Breast epithelium (tissue), 4 donors: Measurements from ENCODE around the gene TMEM203. TPM values are rescaled to one million over a fixed set of nuclear protein-coding genes. Genes with fewer than 3 reads are reported as not detected.

Experiments used
- DNase-seq, 2 donors: peaks; one replicate each; pipeline ENCODE4 v3.0.0-alpha.2; 2019; ENCODE audit warnings: low spot score in 2 of 2
- H3K27ac ChIP-seq, 2 donors: fragments of 200-600 bp; sonication (generic) in 1 of 2; one replicate each; pipeline ENCODE4 v1.5.1; 2016 to 2019; ENCODE audit warnings: mild to moderate bottlenecking in 1 of 2
- H3K27me3 ChIP-seq, 2 donors: fragments of 200-600 bp; sonication (generic) in 1 of 2; one replicate each; pipeline versions ENCODE4 v1.5.1 to v1.6.0; 2017 to 2019; ENCODE audit warnings: control low read depth in 1 of 2, mild to moderate bottlenecking in 1 of 2
- H3K36me3 ChIP-seq: fragments of 200-600 bp; one replicate; pipeline ENCODE4 v1.5.1; 2019
- H3K4me1 ChIP-seq, 2 donors: fragments of 200-600 bp; sonication (generic); one replicate each; pipeline ENCODE4 v1.5.1; 2016 to 2019; ENCODE audit warnings: control low read depth in 1 of 2
- H3K4me3 ChIP-seq, 3 donors: fragments of 200-600 bp; sonication (generic); 1 replicate in 2 of 3; 2 replicates in 1 of 3; pipeline ENCODE4 v1.5.1; 2016 to 2019; ENCODE audit warnings: mild to moderate bottlenecking in 3 of 3, moderate library complexity in 2 of 3
- H3K9me3 ChIP-seq, 2 donors: fragments of 200-600 bp; sonication (generic) in 1 of 2; one replicate each; pipeline ENCODE4 v1.5.1; 2016 to 2019; ENCODE audit warnings: control low read depth in 1 of 2
- CTCF ChIP-seq, 3 donors: fragments of 450-650 bp; IDR thresholded peaks; one replicate each; pipeline ENCODE4 v1.5.1; 2016 to 2017; ENCODE audit warnings: antibody characterized with exemption in 3 of 3, mild to moderate bottlenecking in 3 of 3, moderate library complexity in 3 of 3
- POLR2A ChIP-seq: fragments of 450-650 bp; IDR thresholded peaks from one replicate; pipeline ENCODE4 v1.6.1; 2016; ENCODE audit warnings: antibody characterized with exemption, mild to moderate bottlenecking, moderate library complexity
- POLR2AphosphoS5 ChIP-seq, 3 donors: sonication (generic); formaldehyde crosslinking; IDR thresholded peaks; one replicate each; pipeline ENCODE4 v1.6.1; 2017; ENCODE audit warnings: antibody characterized with exemption in 3 of 3
- intact Hi-C: fragments of 100-400 bp; cut with DNase I; formaldehyde crosslinking; loops from one replicate; pipeline ENCODE4 v1.15.1; 2023; ENCODE audit warnings: low total_unique reads
- total RNA-seq, 3 donors: library from RNA; depleted of rRNA; stranded (reverse); fragments of >200 nt; gene quantifications; one replicate each; pipeline ENCODE4 v1.1.0, GENCODE V29; 2016

Gene TMEM203
- total RNA-seq, 3 donors from 2014 or later = 26.5 to 36.6 (median 26.6) TPM

DNA sequence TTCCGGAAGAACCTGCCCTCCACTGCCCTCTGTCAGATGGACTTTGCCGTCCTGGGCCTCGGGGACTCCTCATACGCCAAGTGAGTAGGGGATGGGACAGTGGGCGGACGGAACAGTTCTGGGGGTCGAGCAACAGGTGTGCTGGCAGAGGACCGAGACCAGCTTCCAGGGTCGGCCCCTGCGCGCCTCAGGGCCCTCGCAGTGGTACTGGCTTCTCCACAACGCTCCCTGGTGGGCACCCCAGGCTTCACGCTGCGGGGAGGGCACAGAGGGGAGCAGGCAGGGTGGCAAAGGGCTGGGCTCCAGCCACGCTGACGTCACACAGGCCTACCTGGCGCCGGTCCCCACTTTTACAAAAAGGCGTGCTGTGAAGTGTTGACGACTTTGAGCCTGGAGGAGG lies 7.1 kb upstream of the TMEM203 start:
- H3K36me3 ChIP-seq = no peaks in the 10 kb centered on the region
- TF ChIP-seq POLR2A (no peak), POLR2AphosphoS5 (IDR thresholded peaks at IDR 0.05) (no peak), CTCF (IDR thresholded peaks at IDR 0.05) (no peak)
- H3K4me3 ChIP-seq = peak overlapping the region in 2 of 3 donors; percentile 19 to 48

GRCh38 chr9:137211532-137211931 lies 6.1 kb upstream of the TMEM203 start:
- intact Hi-C loops = no loop called here
- H3K27ac ChIP-seq = no peak overlapping the region
- TF ChIP-seq POLR2AphosphoS5 (IDR thresholded peaks at IDR 0.05) (no peak), POLR2A (no peak), CTCF (IDR thresholded peaks at IDR 0.05) (no peak)
- no peak overlapping the region for H3K4me3 ChIP-seq
- peaks cover 1 to 6% of the 10 kb centered on the region in 2 donors for H3K4me1 ChIP-seq
- H3K27me3 ChIP-seq = no peaks in the 10 kb centered on the region
- no peaks in the 10 kb centered on the region for H3K9me3 ChIP-seq
- DNase-seq = no peak
- no peaks in the 10 kb centered on the region for H3K36me3 ChIP-seq

More for the DNA sequence above, 7.1 kb upstream of the TMEM203 start:
- peaks cover 0 to 8% of the 10 kb centered on the region in 2 donors for H3K4me1 ChIP-seq
- no peak for DNase-seq
- no peaks in the 10 kb centered on the region for H3K9me3 ChIP-seq
- intact Hi-C loops = no loop called here
- H3K27ac ChIP-seq = no peak overlapping the region
- no peaks in the 10 kb centered on the region for H3K27me3 ChIP-seq

DNA sequence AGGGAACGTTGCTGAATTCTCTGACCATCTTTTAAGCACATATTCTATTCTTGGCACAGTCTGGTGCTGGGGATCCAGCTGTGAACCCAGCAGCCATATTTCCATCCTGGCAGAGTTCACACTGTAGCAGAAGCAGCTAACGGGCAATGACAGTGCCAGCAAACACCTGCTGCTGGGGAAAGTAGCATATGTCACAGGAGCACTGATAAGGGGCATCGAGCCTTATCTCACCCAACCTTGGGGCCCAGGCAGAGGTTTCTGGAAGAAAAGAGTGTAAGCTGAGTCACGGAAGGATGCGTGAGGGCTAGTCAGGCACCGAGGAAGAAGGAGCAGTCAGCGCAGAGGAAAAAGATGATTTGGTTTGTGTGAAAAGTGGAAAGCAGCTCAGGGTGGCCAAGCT lies 1.2 kb upstream of the TMEM203 start:
- no peaks in the 10 kb centered on the region for H3K27me3 ChIP-seq
- TF ChIP-seq POLR2A (no peak), POLR2AphosphoS5 (IDR thresholded peaks at IDR 0.05) (no peak), CTCF (IDR thresholded peaks at IDR 0.05) (no peak)
- H3K36me3 ChIP-seq = no peaks in the 10 kb centered on the region
- peaks cover 13 to 29% of the 10 kb centered on the region in 2 donors for H3K4me1 ChIP-seq
- DNase-seq = no peak
- H3K27ac ChIP-seq = no peak overlapping the region
- H3K9me3 ChIP-seq = no peaks in the 10 kb centered on the region
- peak overlapping the region in 2 of 3 donors; percentile 95 to 98 for H3K4me3 ChIP-seq
- intact Hi-C loops = loop anchor here (5.0 kb wide), 1 partner anchor 709 kb away; no protein-coding TSS in a partner anchor

GRCh38 chr9:137204731-137205125 lies 720 bp downstream of the TMEM203 start:
- H3K27me3 ChIP-seq = no peaks in the 10 kb centered on the region
- H3K4me1 ChIP-seq = peaks cover 15 to 29% of the 10 kb centered on the region in 2 donors

GRCh38 chr9:137202966-137203365 lies 2.5 kb downstream of the TMEM203 start:
- Histone ChIP-seq H3K9me3 (no peaks in the 10 kb centered on the region), H3K36me3 (no peaks in the 10 kb centered on the region), H3K27me3 (no peaks in the 10 kb centered on the region), H3K4me3 (no peak overlapping the region), H3K27ac (no peak overlapping the region), H3K4me1 (peaks cover 19 to 45% of the 10 kb centered on the region in 2 donors)
- intact Hi-C loops = no loop called here
- no peak for DNase-seq
- TF ChIP-seq CTCF (IDR thresholded peaks at IDR 0.05) = no peak
- no peak for TF ChIP-seq POLR2AphosphoS5 (IDR thresholded peaks at IDR 0.05)
- no peak for TF ChIP-seq POLR2A

More at GRCh38 chr9:137204731-137205125, 720 bp downstream of the TMEM203 start:
- no peak for DNase-seq
- peak overlapping the region; percentile 95 to 98 (median 98) for H3K4me3 ChIP-seq
- intact Hi-C loops = loop anchor here (5.0 kb wide), 1 partner anchor 707 kb away; no protein-coding TSS in a partner anchor
- no peak for TF ChIP-seq CTCF (IDR thresholded peaks at IDR 0.05)
- TF ChIP-seq POLR2A = no peak
- no peak for TF ChIP-seq POLR2AphosphoS5 (IDR thresholded peaks at IDR 0.05)
- peak overlapping the region; percentile 89 to 92 for H3K27ac ChIP-seq
- no peaks in the 10 kb centered on the region for H3K36me3 ChIP-seq
- H3K9me3 ChIP-seq = no peaks in the 10 kb centered on the region
